ENCODE measurements around the gene KCNA5.

KCNA5 gene

GRCh38 chr12:5064913-5065490 is 21.3 kb downstream of the KCNA5 start:
- DNase-seq (ENCODE audit: low spot score), result no peak

- DNase-seq (ENCODE audit: low spot score), result no peak
These were observed 22.6 kb downstream of the KCNA5 start for GRCh38 chr12:5066251-5066650.

- no peak for DNase-seq (ENCODE audit: low spot score)
These were observed 24.4 kb downstream of the KCNA5 start for GRCh38 chr12:5068126-5068525.

- DNase-seq (ENCODE audit: low spot score), result no peak
These were observed 24.9 kb downstream of the KCNA5 start for GRCh38 chr12:5068619-5069018.

- no peak for DNase-seq (ENCODE audit: low spot score)
These were observed 26.4 kb downstream of the KCNA5 start for GRCh38 chr12:5070090-5070489.

GRCh38 chr12:5071496-5071895 is 27.8 kb downstream of the KCNA5 start:
- no peak for DNase-seq (ENCODE audit: low spot score)

GRCh38 chr12:5072311-5072710 is 28.6 kb downstream of the KCNA5 start:
- no peak for DNase-seq (ENCODE audit: low spot score)

- no peak for DNase-seq (ENCODE audit: low spot score)
These were observed 29.4 kb downstream of the KCNA5 start for GRCh38 chr12:5073054-5073453.

- DNase-seq (ENCODE audit: low spot score), result no peak
These were observed 30.2 kb downstream of the KCNA5 start for GRCh38 chr12:5073853-5074252.

- no peak for DNase-seq (ENCODE audit: low spot score)
These were observed 33.1 kb downstream of the KCNA5 start for GRCh38 chr12:5076761-5077160.

- no peak for DNase-seq (ENCODE audit: low spot score)
These were observed 34.7 kb downstream of the KCNA5 start for GRCh38 chr12:5078423-5078822.

- DNase-seq (ENCODE audit: low spot score), result no peak
These were observed 37.3 kb downstream of the KCNA5 start for GRCh38 chr12:5081016-5081415.

GRCh38 chr12:5083955-5084849 is 40.5 kb downstream of the KCNA5 start:
- peak; percentile 42 for DNase-seq (ENCODE audit: low spot score)

- DNase-seq (ENCODE audit: low spot score), result no peak
These were observed 42.2 kb downstream of the KCNA5 start for GRCh38 chr12:5085896-5086295.

GRCh38 chr12:5087831-5088554 is 44.3 kb downstream of the KCNA5 start:
- DNase-seq (ENCODE audit: low spot score), result no peak

GRCh38 chr12:5088586-5089264 is 45.0 kb downstream of the KCNA5 start:
- no peak for DNase-seq (ENCODE audit: low spot score)

GRCh38 chr12:5094551-5094950 is 50.9 kb downstream of the KCNA5 start:
- DNase-seq (ENCODE audit: low spot score), result no peak

- DNase-seq (ENCODE audit: low spot score), result no peak
These were observed 51.3 kb downstream of the KCNA5 start for GRCh38 chr12:5094986-5095385.
